SJSA1 (cell line): Measurements from ENCODE around the gene RNF145. TPM values are rescaled to one million over a fixed set of nuclear protein-coding genes. Genes with fewer than 3 reads are reported as not detected.
"Not testable (repeated sequence)": the region's sequence is repeated elsewhere in the genome, so short reads cannot be mapped to it uniquely, and the experiment has no call there.

Experiments used
- DNase-seq, 2 experiments: peaks; one replicate each; pipeline ENCODE4 v3.0.0-alpha.2; 2015 to 2020; ENCODE audit warnings: low spot score in 2 of 2, low read depth in 1 of 2
- H3K27ac ChIP-seq: fragments of 250-450 bp; sonication (Bioruptor Pico); 2 replicates; pipeline ENCODE4 v1.5.1; 2020; ENCODE audit warnings: mild to moderate bottlenecking, moderate library complexity
- H3K27me3 ChIP-seq: fragments of 250-450 bp; sonication (Bioruptor Pico); replicated peaks from 2 replicates; pipeline ENCODE4 v1.5.1; 2020; ENCODE audit warnings: mild to moderate bottlenecking, moderate library complexity
- H3K36me3 ChIP-seq: fragments of 250-450 bp; sonication (Bioruptor Pico); 2 replicates; pipeline ENCODE4 v1.5.1; 2020; ENCODE audit warnings: mild to moderate bottlenecking
- H3K4me1 ChIP-seq: fragments of 250-450 bp; sonication (Bioruptor Pico); replicated peaks from 2 replicates; pipeline ENCODE4 v1.6.1; 2021; ENCODE audit warnings: mild to moderate bottlenecking
- H3K4me3 ChIP-seq: fragments of 250-450 bp; sonication (Bioruptor Pico); 2 replicates; pipeline ENCODE4 v1.5.1; 2020; ENCODE audit warnings: mild to moderate bottlenecking
- H3K9me3 ChIP-seq: fragments of 250-450 bp; sonication (Bioruptor Pico); replicated peaks from 2 replicates; pipeline ENCODE4 v1.5.1; 2020; ENCODE audit warnings: mild to moderate bottlenecking
- total RNA-seq: library from RNA; depleted of rRNA; stranded (reverse); fragments of >200 nt; shearing (Covaris generic); gene quantifications from 2 replicates; pipeline ENCODE4 v1.2.3, GENCODE V29; 2014

RNF145 gene
- total RNA-seq, 1 experiment from 2014 or later = 141 TPM

GRCh38 chr5:159235871-159236520 is 26.6 kb upstream of the RNF145 start:
- H3K27ac ChIP-seq, H3K4me3 ChIP-seq, DNase-seq, H3K9me3 ChIP-seq, H3K27me3 ChIP-seq, H3K36me3 ChIP-seq: not testable (repeated sequence)
- peaks cover 22% of the 10 kb centered on the region for H3K4me1 ChIP-seq

GRCh38 chr5:159231167-159231566 is 21.8 kb upstream of the RNF145 start:
- DNase-seq = no peak
- Histone ChIP-seq H3K36me3 (no peaks in the 10 kb centered on the region), H3K4me1 (peaks cover 19% of the 10 kb centered on the region), H3K4me3 (no peak overlapping the region), H3K27me3 (no peaks in the 10 kb centered on the region), H3K27ac (no peak overlapping the region), H3K9me3 (no peaks in the 10 kb centered on the region)

DNA sequence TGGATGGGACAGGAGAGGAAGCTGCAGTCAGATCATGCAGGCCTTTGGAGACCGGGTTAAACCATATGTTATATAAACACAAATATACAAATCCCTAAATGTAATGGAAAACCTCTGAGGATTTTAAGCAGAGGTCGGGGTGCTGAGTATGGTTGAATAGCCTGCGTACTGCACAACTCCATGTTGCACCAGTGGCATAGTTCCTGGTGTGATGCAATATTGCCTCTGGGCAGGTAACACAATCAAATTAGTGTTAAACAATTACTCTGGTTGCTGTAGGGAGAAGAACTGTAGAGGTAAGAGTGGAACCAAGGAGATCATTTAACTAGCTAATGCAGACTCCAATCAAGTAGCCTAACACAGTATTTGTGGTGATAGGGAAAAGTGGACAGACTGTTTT is 21.3 kb upstream of the RNF145 start:
- no peaks in the 10 kb centered on the region for H3K27me3 ChIP-seq
- no peak for DNase-seq
- no peak overlapping the region for H3K4me3 ChIP-seq
- no peaks in the 10 kb centered on the region for H3K9me3 ChIP-seq
- H3K4me1 ChIP-seq = peaks cover 19% of the 10 kb centered on the region
- H3K36me3 ChIP-seq = no peaks in the 10 kb centered on the region
- H3K27ac ChIP-seq = no peak overlapping the region

DNA sequence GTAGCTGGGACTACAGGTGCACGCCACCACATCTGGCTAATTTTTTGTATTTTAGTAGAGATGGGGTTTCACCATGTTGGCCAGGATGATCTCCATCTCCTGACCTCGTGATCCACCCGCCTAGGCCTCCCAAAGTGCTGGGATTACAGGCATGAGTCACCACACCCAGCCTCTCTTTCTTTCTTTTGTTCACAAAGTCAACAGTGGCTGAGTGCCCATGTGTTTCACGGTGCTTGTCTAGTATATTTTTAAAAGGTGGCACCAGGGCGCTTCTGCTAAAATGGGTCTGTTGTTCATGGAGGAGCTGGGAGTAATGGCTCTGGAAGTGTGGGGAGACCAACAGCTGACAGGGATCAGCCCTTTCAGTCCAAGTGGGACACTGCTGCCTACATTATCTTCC is 18.7 kb upstream of the RNF145 start:
- not testable (repeated sequence) for H3K9me3 ChIP-seq, H3K4me3 ChIP-seq, H3K27me3 ChIP-seq, H3K36me3 ChIP-seq
- peak; percentile 87 to 90 for DNase-seq
- Histone ChIP-seq H3K4me1 (peaks cover 19% of the 10 kb centered on the region), H3K27ac (peak overlapping the region; percentile 52)

- Histone ChIP-seq H3K27ac (no peak overlapping the region), H3K4me1 (peaks cover 19% of the 10 kb centered on the region), H3K36me3 (no peaks in the 10 kb centered on the region), H3K4me3 (no peak overlapping the region), H3K9me3 (no peaks in the 10 kb centered on the region), H3K27me3 (no peaks in the 10 kb centered on the region)
- DNase-seq = no peak
Measured at GRCh38 chr5:159227452-159227851, 18.1 kb upstream of the RNF145 start.

GRCh38 chr5:159226451-159226850 is 17.1 kb upstream of the RNF145 start:
- Histone ChIP-seq H3K4me1 (peaks cover 19% of the 10 kb centered on the region), H3K27me3 (no peaks in the 10 kb centered on the region), H3K4me3 (no peak overlapping the region), H3K36me3 (no peaks in the 10 kb centered on the region), H3K9me3 (no peaks in the 10 kb centered on the region), H3K27ac (no peak overlapping the region)
- no peak for DNase-seq

GRCh38 chr5:159224471-159224870 is 15.1 kb upstream of the RNF145 start:
- H3K27ac ChIP-seq = no peak overlapping the region
- no peak overlapping the region for H3K4me3 ChIP-seq
- H3K4me1 ChIP-seq = peaks cover 17% of the 10 kb centered on the region
- H3K27me3 ChIP-seq = no peaks in the 10 kb centered on the region
- no peaks in the 10 kb centered on the region for H3K9me3 ChIP-seq
- no peaks in the 10 kb centered on the region for H3K36me3 ChIP-seq
- no peak for DNase-seq

- Histone ChIP-seq H3K27me3 (no peaks in the 10 kb centered on the region), H3K36me3 (no peaks in the 10 kb centered on the region), H3K4me1 (peaks cover 14% of the 10 kb centered on the region), H3K4me3 (no peak overlapping the region), H3K27ac (no peak overlapping the region), H3K9me3 (no peaks in the 10 kb centered on the region)
- DNase-seq = no peak
Measured at GRCh38 chr5:159223469-159223868, 14.1 kb upstream of the RNF145 start.

DNA sequence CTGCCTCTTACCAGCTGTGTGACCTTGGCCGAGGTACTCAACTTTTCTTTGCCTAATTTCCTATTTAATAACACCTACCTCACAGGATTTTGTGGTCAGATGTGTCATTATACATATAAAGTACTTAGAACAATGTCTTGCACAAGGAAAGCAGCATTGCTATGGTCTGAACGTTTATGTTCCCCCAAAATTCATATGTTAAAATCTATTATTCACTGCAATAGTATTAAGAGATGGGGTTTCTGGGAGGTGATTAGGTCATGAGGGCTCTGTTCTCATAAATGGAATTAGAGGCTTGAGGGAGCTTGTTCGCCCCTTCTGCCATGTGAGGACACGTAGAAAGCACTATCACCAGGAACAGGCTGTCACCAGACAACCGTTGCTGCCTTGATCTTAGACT is 10.9 kb upstream of the RNF145 start:
- H3K4me3 ChIP-seq = no peak overlapping the region
- H3K9me3 ChIP-seq = no peaks in the 10 kb centered on the region
- H3K27ac ChIP-seq = no peak overlapping the region
- DNase-seq = no peak
- no peaks in the 10 kb centered on the region for H3K36me3 ChIP-seq
- H3K4me1 ChIP-seq = peaks cover 14% of the 10 kb centered on the region; the same call in 1 of the 2 replicates
- no peaks in the 10 kb centered on the region for H3K27me3 ChIP-seq

GRCh38 chr5:159218595-159219023 is 9.3 kb upstream of the RNF145 start:
- DNase-seq = no peak
- Histone ChIP-seq H3K36me3 (no peaks in the 10 kb centered on the region), H3K4me1 (peaks cover 14% of the 10 kb centered on the region; the same call in 1 of the 2 replicates), H3K9me3 (no peaks in the 10 kb centered on the region), H3K4me3 (no peak overlapping the region), H3K27me3 (no peaks in the 10 kb centered on the region), H3K27ac (no peak overlapping the region)

DNA sequence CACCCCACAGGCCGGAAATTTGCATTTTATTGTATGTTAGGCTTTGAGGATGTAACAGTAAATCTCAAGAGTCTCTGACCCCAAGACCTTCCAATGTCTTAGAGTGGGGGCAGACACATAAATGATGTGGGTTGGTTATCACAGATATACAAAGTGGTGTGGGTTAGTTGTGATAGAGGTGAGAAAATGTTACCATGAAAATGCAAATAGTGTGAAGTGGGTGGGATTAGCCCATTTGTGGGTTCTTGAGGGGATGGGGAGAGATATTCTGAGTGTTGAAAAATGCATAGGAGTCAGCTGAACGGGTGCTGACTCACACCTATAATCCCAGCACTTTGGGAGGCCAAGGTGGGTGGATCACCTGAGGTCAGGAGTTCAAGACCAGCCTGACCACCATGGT is 7.9 kb upstream of the RNF145 start:
- no peak for DNase-seq
- Histone ChIP-seq H3K36me3 (no peaks in the 10 kb centered on the region), H3K9me3 (no peaks in the 10 kb centered on the region), H3K27ac (no peak overlapping the region), H3K4me1 (peaks cover 14% of the 10 kb centered on the region; the same call in 1 of the 2 replicates), H3K4me3 (no peak overlapping the region), H3K27me3 (no peaks in the 10 kb centered on the region)

- H3K27me3 ChIP-seq = no peaks in the 10 kb centered on the region
- peaks cover 14% of the 10 kb centered on the region; the same call in 1 of the 2 replicates for H3K4me1 ChIP-seq
- no peak for DNase-seq
- H3K9me3 ChIP-seq = no peaks in the 10 kb centered on the region
- no peak overlapping the region for H3K27ac ChIP-seq
- H3K4me3 ChIP-seq = no peak overlapping the region
- no peaks in the 10 kb centered on the region for H3K36me3 ChIP-seq
Measured at GRCh38 chr5:159216454-159216853, 7.1 kb upstream of the RNF145 start.

DNA sequence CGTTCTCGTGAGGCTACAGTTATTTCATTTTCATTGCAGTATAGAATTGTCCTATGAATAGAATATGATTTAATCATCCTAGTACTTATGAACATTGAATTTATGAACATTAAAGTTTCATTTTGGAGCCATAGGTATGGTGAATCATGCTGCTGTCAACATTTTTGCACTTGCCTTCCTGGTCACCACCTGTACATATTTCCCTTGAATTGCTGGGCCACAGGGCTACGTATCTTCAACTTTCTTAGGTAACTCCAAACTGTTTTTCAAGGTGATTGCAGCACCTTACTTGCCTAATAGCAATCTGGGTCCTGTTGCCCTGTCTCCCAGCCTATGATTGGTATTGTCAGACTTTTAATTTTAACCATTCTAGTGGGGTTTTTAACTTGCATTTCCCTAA is 6.5 kb upstream of the RNF145 start:
- H3K4me1 ChIP-seq = peaks cover 14% of the 10 kb centered on the region; the same call in 1 of the 2 replicates
- no peak overlapping the region for H3K27ac ChIP-seq
- H3K4me3 ChIP-seq = no peak overlapping the region
- H3K9me3 ChIP-seq = no peaks in the 10 kb centered on the region
- H3K27me3 ChIP-seq = no peaks in the 10 kb centered on the region
- H3K36me3 ChIP-seq = no peaks in the 10 kb centered on the region
- DNase-seq = no peak

DNA sequence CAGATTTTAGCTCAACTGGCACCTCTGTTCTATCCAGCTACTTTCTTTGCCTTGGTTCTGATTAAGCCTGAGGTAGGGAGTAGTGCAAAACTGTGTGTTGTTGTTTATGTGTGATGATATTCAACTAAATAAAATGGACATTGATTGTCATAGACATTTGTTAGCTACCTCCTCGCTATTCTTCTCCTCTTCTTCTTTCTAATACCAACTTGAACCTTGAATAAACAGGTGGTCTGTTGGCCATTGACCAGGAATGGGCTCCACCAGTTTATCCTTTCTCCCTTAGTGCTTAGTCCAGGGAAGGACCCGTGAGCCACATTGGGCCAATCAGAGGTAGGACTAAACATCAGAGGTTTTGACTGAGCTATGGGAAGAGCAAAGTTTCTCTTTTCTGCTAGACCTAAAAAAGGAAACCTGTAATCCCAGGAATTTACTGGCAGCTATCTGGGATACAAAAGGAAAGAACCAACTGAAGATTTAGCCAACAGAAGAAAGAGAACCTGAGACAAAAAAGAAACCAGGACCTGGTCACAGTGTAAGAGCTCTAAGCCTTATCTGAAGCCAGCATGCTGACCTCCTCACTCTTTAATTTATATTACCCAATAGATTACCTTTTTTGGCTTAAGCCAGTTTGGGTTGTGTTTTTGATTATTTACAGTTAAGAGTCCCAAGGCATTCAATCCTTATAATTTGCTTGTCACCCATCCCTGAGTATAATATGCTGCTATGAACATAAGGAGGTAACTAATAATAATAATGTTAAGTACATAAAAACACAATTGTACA is 5.3 kb upstream of the RNF145 start:
- Histone ChIP-seq H3K4me3 (no peak overlapping the region), H3K4me1 (peaks cover 19% of the 10 kb centered on the region), H3K9me3 (no peaks in the 10 kb centered on the region), H3K36me3 (no peaks in the 10 kb centered on the region), H3K27ac (no peak overlapping the region), H3K27me3 (no peaks in the 10 kb centered on the region)
- DNase-seq = no peak
